ENCODE results near the gene AGO3. TPM values are rescaled to one million over a fixed set of nuclear protein-coding genes. Genes with fewer than 3 reads are reported as not detected.

AGO3 gene
- polyA plus RNA-seq, 2 of the 4 experiments (the other 2 are of a cell fraction), result 3.8 to 14.7 TPM

- H3K4me1 ChIP-seq, result peaks cover 6% of the 10 kb centered on the region
- CTCF ChIA-PET, result interaction anchor here (1.2 to 1.8 kb wide), 2 partner anchors 41 to 193 kb away, joined by 3 to 9 read pairs; no protein-coding TSS in a partner anchor
- DNase-seq (ENCODE audit: low read depth in 1 of 2, low spot score in 1 of 2) (no peak), ATAC-seq (no peak), FAIRE-seq (no peak)
- no peaks in the 10 kb centered on the region for H3K9me3 ChIP-seq
- H3K27ac ChIP-seq, result no peak overlapping the region
- 98% methylated on average over 7 of the region's 9 CpGs for WGBS (ENCODE audit: missing lambda C conversion rate)
- no peak overlapping the region for H3K4me2 ChIP-seq
- POLR2A ChIA-PET, result no interaction called here
- no peak overlapping the region for H3K4me3 ChIP-seq
- TF ChIP-seq MAFK (IDR thresholded peaks at IDR 0.05; ENCODE audit: partially characterized antibody) (no peak), ZNF302 (CRISPR knock-in tag; IDR thresholded peaks at IDR 0.05) (no peak), RAD21 (conservative IDR thresholded peaks at IDR 0.05 in 1 of 2, IDR thresholded peaks at IDR 0.05 in 1 of 2) (no peak), CBX2 (IDR thresholded peaks at IDR 0.05; ENCODE audit: borderline replicate concordance, low read depth) (no peak), CBX8 (IDR thresholded peaks at IDR 0.05) (no peak), BCL3 (IDR thresholded peaks at IDR 0.05) (no peak), HOXA7 (CRISPR knock-in tag; IDR thresholded peaks at IDR 0.05) (no peak), HOXB5 (CRISPR knock-in tag; IDR thresholded peaks at IDR 0.05) (no peak), CHD2 (IDR thresholded peaks at IDR 0.05; ENCODE audit: low read length, partially characterized antibody) (no peak), JUNB (IDR thresholded peaks at IDR 0.05) (no peak), NR3C1 (IDR thresholded peaks at IDR 0.05) (no peak)
These were observed 161.9 kb downstream of the AGO3 start for GRCh38 chr1:36092798-36093185.

GRCh38 chr1:36093226-36093625, 162.3 kb downstream of the AGO3 start:
- ChIA-PET POLR2A (no interaction called here), CTCF (interaction anchor here (1.2 to 1.8 kb wide), 2 partner anchors 41 to 192 kb away, joined by 3 to 9 read pairs; no protein-coding TSS in a partner anchor)
- DNase-seq (ENCODE audit: low read depth in 1 of 2, low spot score in 1 of 2) (no peak), ATAC-seq (no peak), FAIRE-seq (no peak)
- H3K4me3 ChIP-seq, result no peak overlapping the region
- WGBS (ENCODE audit: missing lambda C conversion rate), result 92% methylated on average over 3 of the region's 7 CpGs
- TF ChIP-seq ZNF302 (CRISPR knock-in tag; IDR thresholded peaks at IDR 0.05) (no peak), RFX5 (IDR thresholded peaks at IDR 0.05) (no peak), ELK1 (IDR thresholded peaks at IDR 0.05; ENCODE audit: low read depth, low read length) (no peak), HEYL (CRISPR knock-in tag; IDR thresholded peaks at IDR 0.05) (no peak), FOSB (CRISPR knock-in tag; IDR thresholded peaks at IDR 0.05) (no peak), MAZ (IDR thresholded peaks at IDR 0.05; ENCODE audit: borderline replicate concordance, low read depth, low read length) (no peak), HDAC2 (IDR thresholded peaks at IDR 0.05) (no peak), CHD2 (IDR thresholded peaks at IDR 0.05; ENCODE audit: low read length, partially characterized antibody) (no peak), TP53 (CRISPR knock-in tag; IDR thresholded peaks at IDR 0.05) (no peak), MAFK (IDR thresholded peaks at IDR 0.05; ENCODE audit: partially characterized antibody) (no peak), HES2 (IDR thresholded peaks at IDR 0.05) (no peak), PHF8 (IDR thresholded peaks at IDR 0.05; ENCODE audit: borderline replicate concordance, low read depth) (no peak), MAX (IDR thresholded peaks at IDR 0.05) (no peak), JUNB (IDR thresholded peaks at IDR 0.05) (no peak)
- H3K9me3 ChIP-seq, result no peaks in the 10 kb centered on the region
- H3K27ac ChIP-seq, result no peak overlapping the region
- peaks cover 6% of the 10 kb centered on the region for H3K4me1 ChIP-seq
- H3K4me2 ChIP-seq, result no peak overlapping the region

- ATAC-seq (no peak), FAIRE-seq (no peak), DNase-seq (ENCODE audit: low read depth in 1 of 2, low spot score in 1 of 2) (no peak)
- CTCF ChIA-PET, result interaction anchor here (1.4 to 13.6 kb wide), 3 partner anchors 39 to 124 kb away, joined by 4 to 147 read pairs (median 4); partner anchors contain the start of gene TRAPPC3
- POLR2A ChIA-PET, result no interaction called here
- Histone ChIP-seq H3K9me3 (no peaks in the 10 kb centered on the region), H3K4me1 (peaks cover 6% of the 10 kb centered on the region), H3K4me2 (no peak overlapping the region), H3K4me3 (no peak overlapping the region), H3K27ac (no peak overlapping the region)
- no CpG with 5 or more reads among the region's 3 CpGs for WGBS (ENCODE audit: missing lambda C conversion rate)
- no peak for TF ChIP-seq FOSL2 (IDR thresholded peaks at IDR 0.05)
- TF ChIP-seq FOSL2 (CRISPR knock-in tag; IDR thresholded peaks at IDR 0.05), result no peak
- TF ChIP-seq CTCF (IDR thresholded peaks at IDR 0.05), result no peak
- no peak for TF ChIP-seq POLR2AphosphoS2 (conservative IDR thresholded peaks at IDR 0.05; ENCODE audit: low read length)
- no peak for TF ChIP-seq JUNB (IDR thresholded peaks at IDR 0.05)
- no peak for TF ChIP-seq HOXA7 (CRISPR knock-in tag; IDR thresholded peaks at IDR 0.05)
- no peak for TF ChIP-seq MAZ (IDR thresholded peaks at IDR 0.05; ENCODE audit: borderline replicate concordance, low read depth, low read length)
- no peak for TF ChIP-seq EHF (CRISPR knock-in tag; IDR thresholded peaks at IDR 0.05)
- TF ChIP-seq SMC3 (IDR thresholded peaks at IDR 0.05), result no peak
- TF ChIP-seq ZFP36 (IDR thresholded peaks at IDR 0.05; ENCODE audit: borderline replicate concordance, partially characterized antibody), result no peak
- no peak for TF ChIP-seq ELK1 (IDR thresholded peaks at IDR 0.05; ENCODE audit: low read depth, low read length)
These were observed 163.0 kb downstream of the AGO3 start for GRCh38 chr1:36093929-36094328.
